ENCODE results near the gene MPHOSPH9. TPM values are rescaled to one million over a fixed set of nuclear protein-coding genes. Genes with fewer than 3 reads are reported as not detected.

The MPHOSPH9 gene
- total RNA-seq, 1 donor from 2014 or later = 22.2 TPM

- DNase-seq (ENCODE audit: low spot score) (peak; percentile 33), ATAC-seq (no peak)
These were observed 80.1 kb downstream of the MPHOSPH9 start for GRCh38 chr12:123152833-123153232.

- ATAC-seq = peak; percentile 36
- peak; percentile 47 for DNase-seq (ENCODE audit: low spot score)
These were observed 81.2 kb downstream of the MPHOSPH9 start for GRCh38 chr12:123151457-123152454.

- peak; percentile 79 for ATAC-seq
- DNase-seq (ENCODE audit: low spot score) = peak; percentile 73
These were observed 82.0 kb downstream of the MPHOSPH9 start, which contains the start of gene PITPNM2 for GRCh38 chr12:123150744-123151456. Gene PITPNM2 (minus strand): TSS chr12:123151090. CDS start chr12:123034590, 116,500 bp downstream.

- ATAC-seq = peak; percentile 44
- peak; percentile 66 for DNase-seq (ENCODE audit: low spot score)
These were observed 82.6 kb downstream of the MPHOSPH9 start for GRCh38 chr12:123150275-123150743.

GRCh38 chr12:123149501-123150274 is 83.3 kb downstream of the MPHOSPH9 start:
- DNase-seq (ENCODE audit: low spot score) = peak; percentile 45
- ATAC-seq = peak; percentile 31

GRCh38 chr12:123149088-123149487 is 83.9 kb downstream of the MPHOSPH9 start:
- DNase-seq (ENCODE audit: low spot score) = peak; percentile 39
- no peak for ATAC-seq

GRCh38 chr12:123148655-123149054 is 84.3 kb downstream of the MPHOSPH9 start:
- ATAC-seq = no peak
- DNase-seq (ENCODE audit: low spot score) = peak; percentile 35

GRCh38 chr12:123148223-123148622 is 84.7 kb downstream of the MPHOSPH9 start:
- DNase-seq (ENCODE audit: low spot score) = peak; percentile 19
- no peak for ATAC-seq

GRCh38 chr12:123145211-123145610 is 87.7 kb downstream of the MPHOSPH9 start:
- no peak for ATAC-seq
- DNase-seq (ENCODE audit: low spot score) = no peak

- DNase-seq (ENCODE audit: low spot score) (peak; percentile 28), ATAC-seq (no peak)
These were observed 89.0 kb downstream of the MPHOSPH9 start for GRCh38 chr12:123143736-123144461.

GRCh38 chr12:123142921-123143735 is 89.8 kb downstream of the MPHOSPH9 start:
- DNase-seq (ENCODE audit: low spot score) = peak; percentile 33
- no peak for ATAC-seq

GRCh38 chr12:123142518-123142840 is 90.5 kb downstream of the MPHOSPH9 start:
- ATAC-seq (no peak), DNase-seq (ENCODE audit: low spot score) (no peak)

GRCh38 chr12:123141615-123142517 is 91.1 kb downstream of the MPHOSPH9 start:
- ATAC-seq (peak; percentile 81), DNase-seq (ENCODE audit: low spot score) (peak; percentile 79)

GRCh38 chr12:123140676-123141614 is 92.0 kb downstream of the MPHOSPH9 start:
- peak; percentile 56 for ATAC-seq
- peak; percentile 44 for DNase-seq (ENCODE audit: low spot score)

- DNase-seq (ENCODE audit: low spot score) = peak; percentile 41
- peak; percentile 21 for ATAC-seq
These were observed 92.8 kb downstream of the MPHOSPH9 start for GRCh38 chr12:123139926-123140675.

GRCh38 chr12:123135688-123136087 is 97.3 kb downstream of the MPHOSPH9 start:
- no peak for ATAC-seq
- no peak for DNase-seq (ENCODE audit: low spot score)
